Right cardiac atrium (tissue), 5 donors: Measurements from ENCODE around the gene SLC30A2. TPM values are rescaled to one million over a fixed set of nuclear protein-coding genes. Genes with fewer than 3 reads are reported as not detected.

Source experiments
- ATAC-seq, 2 donors: fragments of 200-7000 bp; cut with Tn5 transposase; one replicate each; pipeline versions ENCODE4 v1.8.0 to v1.9.1; 2020; ENCODE audit warnings: moderate library complexity in 2 of 2, mild to moderate bottlenecking in 1 of 2
- DNase-seq, 3 donors: peaks; one replicate each; pipeline ENCODE4 v3.0.0-alpha.2; 2020
- H3K27ac ChIP-seq: one replicate; pipeline ENCODE4 v1.5.1; 2013; ENCODE audit warnings: mild to moderate bottlenecking, low read length, control low read depth, moderate library complexity
- H3K27me3 ChIP-seq: one replicate; pipeline ENCODE4 v1.6.1; 2013; ENCODE audit not compliant: control insufficient read depth, insufficient read depth
- H3K4me1 ChIP-seq: one replicate; pipeline ENCODE4 v1.6.1; 2013; ENCODE audit warnings: low read length; ENCODE audit not compliant: control insufficient read depth, insufficient read depth
- H3K4me3 ChIP-seq: one replicate; pipeline ENCODE4 v1.5.1; 2013; ENCODE audit warnings: low read length, control low read depth
- H3K9me3 ChIP-seq: one replicate; pipeline ENCODE4 v1.6.1; 2013; ENCODE audit warnings: low read length; ENCODE audit not compliant: control insufficient read depth
- WGBS: extraction: QIAGEN DNeasy Blood & Tissue Kit; methylation state at CpG from one replicate; pipeline ENCODE4 v1.1.7; 2013; 5-methylcytosine and 5-hydroxymethylcytosine counted together
- intact Hi-C, 4 donors: fragments of 100-400 bp; cut with DNase I; formaldehyde crosslinking; loops; one replicate each; pipeline versions ENCODE4 v1.11.0 to v1.14.0; 2022 to 2023
- polyA plus RNA-seq: library from polyadenylated mRNA; stranded (reverse); fragments of 200-250 nt; gene quantifications from one replicate; pipeline ENCODE4 v1.2.3, GENCODE V29; 2013
- total RNA-seq, 4 donors: library from RNA; stranded (reverse); fragmentation: NEBNext Ultra II Directional; extraction: Animal tissue kit (Norgen Biotek cat#: 25700); gene quantifications; one replicate each; pipeline ENCODE4 v1.2.1, GENCODE V29; 2021
- donor health status: healthy with polysubstance abuse.
- donor health status: DM: no; HTN: yes; CAD: no.
- donor health status: DM: no; HTN: no; CAD: no.
- donor health status: DM: no; HTN: yes; CAD: no; lungs with severe emphysema.
- donor health status: DM: yes; HTN: yes; CAD: no.

Gene SLC30A2
- total and polyA plus RNA-seq, 5 donors, result 0.24 to 0.48 (median 0.37) TPM

DNA sequence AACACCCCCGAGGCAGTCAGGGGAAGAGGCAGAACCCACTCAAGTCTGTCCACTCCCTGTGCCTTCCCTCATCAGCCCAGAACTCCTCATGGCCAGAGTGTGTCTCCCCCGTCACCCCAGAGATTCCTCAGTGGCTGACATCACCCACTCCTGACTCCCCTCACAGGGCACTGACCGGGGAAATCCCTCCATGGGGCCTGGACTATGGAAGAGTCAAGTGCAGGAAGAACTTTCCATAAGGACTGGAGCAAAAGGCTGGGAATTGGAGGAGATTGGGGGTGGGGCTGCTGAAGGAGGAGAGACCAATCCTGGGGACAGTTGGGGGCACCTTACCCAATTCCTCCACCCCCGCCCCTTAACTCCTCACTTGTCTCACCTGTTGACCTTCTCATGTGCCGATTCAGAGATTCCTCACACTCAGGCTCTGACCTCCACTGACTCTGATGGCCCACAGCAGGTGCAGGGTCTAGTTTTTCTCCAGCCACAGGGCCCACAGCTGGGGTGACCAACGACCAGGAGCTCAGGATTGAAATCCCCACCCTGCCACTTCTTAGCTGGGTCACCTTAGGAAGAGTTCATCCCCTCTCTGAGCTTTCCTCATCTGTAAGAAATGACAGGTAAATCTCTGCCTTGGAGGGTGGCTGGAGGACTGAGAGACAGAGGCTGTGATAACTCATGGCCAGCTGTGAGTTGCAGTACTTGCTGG is 24.8 kb downstream of the SLC30A2 start:
- WGBS, result 51% methylated on average over 6 of the region's 6 CpGs
- intact Hi-C loops, result no loop called here
- peaks cover 15% of the 10 kb centered on the region for H3K4me1 ChIP-seq
- peak; percentile 1 to 7 for ATAC-seq
- DNase-seq, result peak in 1 of 3 donors; percentile 24
- H3K27me3 ChIP-seq, result no peaks in the 10 kb centered on the region
- H3K4me3 ChIP-seq, result no peak overlapping the region
- no peaks in the 10 kb centered on the region for H3K9me3 ChIP-seq
- H3K27ac ChIP-seq, result peak overlapping the region; percentile 25

DNA sequence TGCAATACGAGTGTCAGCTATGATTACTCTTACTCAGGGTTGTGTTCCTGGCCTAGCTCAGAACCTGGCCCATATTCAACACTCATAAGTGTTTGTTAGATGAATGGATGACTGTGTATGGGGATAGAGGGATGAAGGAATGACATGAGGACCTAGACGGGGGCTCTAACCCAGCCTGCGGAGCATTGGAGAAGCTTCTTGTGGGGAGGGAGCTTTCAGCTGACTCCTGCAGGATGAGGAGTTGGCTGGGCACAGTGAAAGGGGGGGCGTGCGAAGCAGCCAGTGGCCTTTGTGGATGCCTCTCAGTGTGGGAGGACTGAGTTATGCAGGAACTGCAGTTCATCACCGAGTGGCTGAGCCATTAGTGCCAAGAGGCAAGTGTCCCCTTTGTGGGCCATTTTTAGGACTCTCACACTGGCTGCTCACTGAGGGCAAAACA is 25.6 kb downstream of the SLC30A2 start:
- DNase-seq, result peak in 2 of 3 donors; percentile 55 to 78
- Histone ChIP-seq H3K27ac (peak overlapping the region; percentile 25), H3K9me3 (no peaks in the 10 kb centered on the region), H3K4me3 (no peak overlapping the region), H3K27me3 (no peaks in the 10 kb centered on the region), H3K4me1 (peaks cover 15% of the 10 kb centered on the region)
- WGBS, result 29% methylated on average over 6 of the region's 6 CpGs
- peak; percentile 30 to 34 for ATAC-seq
- intact Hi-C loops, result no loop called here

DNA sequence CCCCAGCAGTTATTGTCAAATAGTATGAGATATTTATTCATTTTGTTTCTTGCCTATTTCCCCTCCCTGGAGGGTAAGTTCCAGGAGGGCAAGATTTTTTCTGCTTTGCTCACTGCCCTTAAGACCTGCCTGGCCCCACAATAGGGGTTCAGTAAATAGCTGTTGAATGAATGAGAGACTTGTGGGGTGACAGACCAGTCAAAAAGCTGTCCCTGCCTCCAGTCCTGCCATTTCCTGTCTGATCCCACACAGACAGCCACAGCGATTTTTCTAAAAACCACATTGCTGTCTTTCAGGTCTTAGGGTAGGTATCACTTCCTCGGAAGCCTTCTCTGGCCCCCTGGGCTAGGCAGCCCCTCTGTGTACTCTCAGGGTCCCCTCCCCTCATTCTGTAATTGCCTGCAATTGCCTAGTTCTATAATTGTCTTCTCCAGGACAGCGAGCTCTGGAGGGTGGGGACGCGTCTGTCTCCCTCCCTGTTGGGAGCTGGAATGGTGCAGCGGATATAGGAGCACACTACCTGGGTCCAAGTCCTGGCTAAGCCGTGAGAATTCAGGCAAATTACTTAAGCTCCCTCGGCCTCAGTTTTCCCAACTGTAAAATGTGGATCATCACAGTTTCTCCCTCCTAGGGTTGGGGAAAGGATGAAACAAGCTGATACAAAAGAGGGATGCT is 26.1 kb downstream of the SLC30A2 start:
- peaks cover 15% of the 10 kb centered on the region for H3K4me1 ChIP-seq
- ATAC-seq (no peak), DNase-seq (peak in 2 of 3 donors; percentile 5 to 8)
- H3K9me3 ChIP-seq, result no peaks in the 10 kb centered on the region
- H3K27me3 ChIP-seq, result no peaks in the 10 kb centered on the region
- H3K4me3 ChIP-seq, result no peak overlapping the region
- intact Hi-C loops, result no loop called here
- peak overlapping the region; percentile 25 for H3K27ac ChIP-seq
- 56% methylated on average over 8 of the region's 8 CpGs for WGBS

DNA sequence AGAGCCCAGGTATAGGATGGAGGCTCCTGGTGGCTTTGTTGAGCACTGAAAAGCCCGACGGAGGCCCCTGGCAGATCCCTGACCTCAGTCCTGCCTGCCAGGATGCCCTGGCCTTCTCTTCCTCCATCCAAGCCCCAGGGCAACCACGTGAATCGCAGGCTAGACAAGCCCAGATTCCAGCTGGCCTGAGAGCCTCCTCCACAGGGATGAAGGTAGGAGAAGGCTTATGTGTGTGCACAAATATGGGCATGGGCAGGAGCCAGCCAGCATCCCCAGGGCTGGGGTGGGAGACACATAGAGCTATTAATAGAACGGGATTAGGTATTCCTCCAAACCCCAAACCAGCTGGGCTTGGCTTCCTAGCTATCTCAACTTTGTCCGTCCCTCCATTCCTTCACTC is 28.3 kb downstream of the SLC30A2 start:
- Histone ChIP-seq H3K9me3 (no peaks in the 10 kb centered on the region), H3K4me1 (peaks cover 15% of the 10 kb centered on the region), H3K27me3 (no peaks in the 10 kb centered on the region), H3K27ac (no peak overlapping the region), H3K4me3 (no peak overlapping the region)
- no peak for ATAC-seq
- 49% methylated on average over 6 of the region's 6 CpGs for whole genome bisulfite sequencing
- intact Hi-C loops, result no loop called here
- DNase-seq, result peak in 2 of 3 donors; percentile 18 to 51

DNA sequence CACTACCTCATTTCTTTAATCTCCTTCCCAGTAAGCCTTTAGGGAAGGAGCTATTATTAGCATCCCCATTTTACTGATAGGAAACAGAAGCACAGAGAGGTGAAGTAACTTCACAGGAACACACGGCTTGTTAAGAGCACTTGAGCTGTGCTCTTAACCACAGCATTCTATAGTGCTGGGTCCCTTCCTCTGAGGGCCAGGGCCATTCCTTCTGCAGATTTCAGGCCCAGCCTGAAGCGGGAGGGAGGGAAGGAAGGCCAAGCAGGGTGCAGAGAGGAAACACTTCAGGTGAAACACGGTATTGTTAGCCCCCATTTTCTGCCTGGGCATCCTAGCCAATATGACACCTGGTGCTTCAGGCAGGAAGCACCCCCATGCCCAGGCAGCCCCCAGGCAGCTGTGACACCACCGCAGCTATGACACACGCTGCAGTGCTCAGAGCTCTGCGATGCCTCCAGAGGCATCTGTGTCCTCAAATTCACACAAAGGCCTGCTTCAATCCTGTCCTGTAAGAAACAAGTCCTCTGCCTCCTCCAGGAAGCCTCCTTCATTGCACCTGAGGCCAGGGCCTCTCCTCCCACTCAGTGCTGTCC is 28.9 kb downstream of the SLC30A2 start:
- H3K4me3 ChIP-seq, result no peak overlapping the region
- DNase-seq (peak in 2 of 3 donors; percentile 6 to 12), ATAC-seq (no peak)
- 69% methylated on average over 6 of the region's 6 CpGs for WGBS
- no peak overlapping the region for H3K27ac ChIP-seq
- intact Hi-C loops, result no loop called here
- H3K9me3 ChIP-seq, result no peaks in the 10 kb centered on the region
- H3K27me3 ChIP-seq, result no peaks in the 10 kb centered on the region
- peaks cover 15% of the 10 kb centered on the region for H3K4me1 ChIP-seq

DNA sequence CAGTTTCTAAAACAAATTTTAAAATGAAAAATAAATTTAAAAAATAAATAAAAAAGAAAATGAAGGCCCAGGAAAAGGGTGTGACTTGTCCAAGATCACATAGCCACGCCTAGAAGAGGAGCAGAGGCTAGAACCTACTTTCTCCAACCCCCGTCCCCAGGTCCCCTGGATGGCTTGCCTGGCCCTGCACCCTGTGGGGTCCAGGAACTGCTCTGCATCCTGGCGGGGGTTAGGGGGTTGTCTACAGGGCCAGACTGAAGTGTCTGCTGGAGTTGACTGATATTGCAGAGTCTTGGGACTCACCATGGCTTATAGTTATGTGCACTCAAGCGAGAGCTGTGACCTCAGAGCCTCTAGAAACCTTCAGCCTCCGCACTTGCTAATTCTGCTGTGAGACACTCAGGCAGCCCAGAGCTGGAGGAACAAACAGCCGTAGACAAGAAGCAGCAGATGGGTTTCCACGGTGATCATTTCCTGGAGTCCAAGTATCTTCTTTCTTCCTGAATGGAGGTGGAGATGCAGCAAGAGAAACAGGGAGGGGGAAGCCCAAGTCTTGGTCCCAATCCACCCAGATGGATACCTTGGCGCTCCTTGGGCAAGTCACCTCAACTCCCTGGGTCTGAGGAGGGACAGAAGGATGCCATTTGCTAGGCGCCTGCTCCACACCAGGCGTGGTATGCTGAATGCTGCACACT is 29.5 kb downstream of the SLC30A2 start:
- intact Hi-C loops, result no loop called here
- Histone ChIP-seq H3K4me3 (no peak overlapping the region), H3K4me1 (peaks cover 10% of the 10 kb centered on the region), H3K27ac (no peak overlapping the region), H3K27me3 (no peaks in the 10 kb centered on the region), H3K9me3 (no peaks in the 10 kb centered on the region)
- WGBS, result 78% methylated on average over 10 of the region's 10 CpGs
- DNase-seq, result peak in 2 of 3 donors; percentile 18 to 24
- ATAC-seq, result no peak

DNA sequence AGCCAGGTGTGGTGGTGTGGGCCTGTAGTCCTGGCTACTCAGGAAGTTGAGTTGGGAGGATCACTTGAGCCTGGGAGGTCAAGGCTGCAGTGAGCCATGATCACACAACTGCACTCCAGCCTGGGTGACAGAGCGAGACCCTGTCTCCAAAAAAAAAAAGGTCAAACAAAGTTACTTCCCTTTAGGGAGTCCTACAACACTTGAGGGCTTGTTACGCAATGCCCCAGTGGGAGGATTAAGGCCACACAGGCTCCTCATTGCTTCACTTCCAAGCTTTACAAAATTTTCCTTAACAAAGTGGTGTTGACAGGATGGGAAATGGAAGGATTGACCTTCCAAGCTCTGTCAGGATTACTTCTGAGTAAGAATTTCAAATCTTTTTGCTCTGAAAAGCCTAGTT is 30.6 kb downstream of the SLC30A2 start:
- H3K9me3 ChIP-seq, result no peaks in the 10 kb centered on the region
- intact Hi-C loops, result no loop called here
- no peak overlapping the region for H3K27ac ChIP-seq
- ATAC-seq (peak; percentile 14 to 33), DNase-seq (peak; percentile 50 to 57 (median 54))
- H3K4me1 ChIP-seq, result peaks cover 5% of the 10 kb centered on the region
- H3K27me3 ChIP-seq, result no peaks in the 10 kb centered on the region
- WGBS, result 78% methylated on average over 2 of the region's 2 CpGs
- H3K4me3 ChIP-seq, result no peak overlapping the region

DNA sequence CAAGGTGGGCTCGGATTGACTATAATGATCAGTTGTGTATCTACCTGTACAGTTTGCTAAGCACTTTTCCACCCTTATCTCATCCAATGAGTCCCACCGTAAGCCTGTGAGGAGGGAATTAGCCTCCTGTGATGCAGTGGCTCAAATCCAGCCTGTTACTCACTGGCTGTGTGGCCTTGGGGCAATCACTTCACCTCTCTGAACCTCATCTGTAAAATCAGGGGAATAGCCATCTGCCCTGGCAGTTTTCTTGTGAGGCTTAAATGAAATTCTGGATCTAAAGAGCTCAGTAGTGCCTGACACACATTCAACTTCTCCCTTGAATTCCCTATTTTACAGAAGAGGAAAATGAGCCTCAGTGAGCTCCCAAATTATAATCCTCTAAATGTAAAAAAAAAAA is 31.7 kb downstream of the SLC30A2 start:
- WGBS, result 91% methylated on average over 2 of the region's 2 CpGs

DNA sequence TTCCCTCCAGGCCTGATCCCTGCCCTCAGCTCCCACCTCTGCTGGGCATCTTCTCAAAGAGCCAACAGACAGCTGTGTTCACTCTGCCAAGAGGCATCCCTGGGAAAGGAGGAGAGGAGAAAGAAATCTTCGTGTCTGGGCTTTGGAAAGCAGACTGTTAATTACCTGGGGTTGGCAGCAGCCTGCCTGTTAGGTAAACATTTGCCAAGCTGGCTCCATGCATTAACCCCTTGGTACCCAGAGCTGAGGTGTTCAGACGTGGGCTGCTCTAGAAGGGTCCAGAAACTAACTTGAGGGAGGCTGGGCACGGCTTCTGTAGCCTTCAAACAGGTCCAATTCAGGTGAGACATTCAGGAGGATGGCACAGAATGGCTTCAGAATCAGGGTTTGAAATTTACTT is 33.1 kb downstream of the SLC30A2 start:
- ATAC-seq, result no peak
- Histone ChIP-seq H3K9me3 (no peaks in the 10 kb centered on the region), H3K27ac (no peak overlapping the region), H3K27me3 (no peaks in the 10 kb centered on the region), H3K4me3 (no peak overlapping the region), H3K4me1 (peaks cover 5% of the 10 kb centered on the region)
- intact Hi-C loops, result no loop called here
- DNase-seq, result no peak
- 67% methylated on average over 3 of the region's 3 CpGs for WGBS

More for the DNA sequence above, 31.7 kb downstream of the SLC30A2 start:
- H3K9me3 ChIP-seq, result no peaks in the 10 kb centered on the region
- H3K4me1 ChIP-seq, result peaks cover 5% of the 10 kb centered on the region
- H3K4me3 ChIP-seq, result no peak overlapping the region
- ATAC-seq, result no peak
- DNase-seq, result no peak
- H3K27me3 ChIP-seq, result no peaks in the 10 kb centered on the region
- intact Hi-C loops, result no loop called here
- H3K27ac ChIP-seq, result no peak overlapping the region

DNA sequence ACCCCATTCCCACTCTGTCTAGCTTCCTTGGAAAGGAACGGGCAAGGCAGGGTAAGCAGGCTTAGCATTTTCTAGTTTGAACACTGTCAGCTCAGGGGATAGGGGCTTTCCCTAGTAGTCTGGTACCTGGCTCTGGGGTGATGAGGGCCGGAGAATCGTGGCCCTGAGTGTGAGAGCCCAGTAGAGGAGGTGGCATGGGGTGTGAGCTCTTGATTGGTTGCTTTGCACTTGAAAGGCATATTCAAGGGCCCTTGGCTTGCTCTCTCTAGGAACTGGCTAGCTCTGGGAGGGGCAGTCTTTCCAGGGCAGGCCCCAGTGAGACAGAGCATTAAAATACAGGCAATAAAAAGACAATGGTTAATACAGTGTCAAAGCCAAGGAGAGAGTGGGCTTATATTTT is 35.1 kb downstream of the SLC30A2 start:
- H3K27me3 ChIP-seq, result no peaks in the 10 kb centered on the region
- DNase-seq (peak in 1 of 3 donors; percentile 20), ATAC-seq (no peak)
- no peaks in the 10 kb centered on the region for H3K4me1 ChIP-seq
- H3K9me3 ChIP-seq, result no peaks in the 10 kb centered on the region
- no peak overlapping the region for H3K4me3 ChIP-seq
- no peak overlapping the region for H3K27ac ChIP-seq
- whole genome bisulfite sequencing, result 73% methylated on average over 3 of the region's 3 CpGs
- intact Hi-C loops, result no loop called here
